ENCODE data around the gene BBS12.

GRCh38 chr4:122783301-122784215 is 51.1 kb downstream of the BBS12 start:
- no peak for TF ChIP-seq CTCF (conservative IDR thresholded peaks at IDR 0.05; ENCODE audit: low read length)
- TF ChIP-seq EZH2phosphoT487 (IDR thresholded peaks at IDR 0.05; ENCODE audit: borderline replicate concordance): no peak
